SK-N-SH (cell line): ENCODE measurements around the gene CEBPB. TPM values are rescaled to one million over a fixed set of nuclear protein-coding genes. Genes with fewer than 3 reads are reported as not detected.

Experiments
- CTCF ChIA-PET: fragments of 300-600, 350-600 bp; formaldehyde crosslinking; extraction: SDS; loops from one replicate; lab custom pipeline; 2021; lab: Yijun Ruan, JAX
- POLR2A ChIA-PET: fragments of 350-600 bp; sonication (Branson Sonifier 250); formaldehyde crosslinking; extraction: SDS; loops from one replicate; lab custom pipeline; 2020; ENCODE audit warnings: antibody characterized with exemption, inconsistent platforms; lab: Yijun Ruan, JAX
- DNase-seq: peaks from one replicate; pipeline ENCODE4 v3.0.0; 2012
- H2AFZ ChIP-seq: fragments of 200-600 bp; sonication (generic); 2 replicates; pipeline ENCODE4 v1.8.1; 2016; ENCODE audit warnings: antibody characterized with exemption, mild to moderate bottlenecking, low read depth
- H3F3A ChIP-seq: fragments of 200-600 bp; sonication (generic); replicated peaks from 2 replicates; pipeline ENCODE3; 2016; ENCODE audit warnings: antibody characterized with exemption, mild to moderate bottlenecking; ENCODE audit not compliant: insufficient read depth
- H3K27ac ChIP-seq, 2 experiments: fragments of 200-500 bp in 1 of 2; fragments of 200-600 bp in 1 of 2; sonication (Bioruptor generic) in 1 of 2; sonication (generic), shearing (Covaris generic) in 1 of 2; 2 replicates each; pipeline versions ENCODE4 v1.5.1 to v1.6.1; 2014 to 2016; ENCODE audit warnings: low read depth in 2 of 2, inconsistent platforms in 1 of 2, low read length in 1 of 2, mild to moderate bottlenecking in 1 of 2, mixed read lengths in 1 of 2
- H3K27me3 ChIP-seq: fragments of 200-600 bp; sonication (generic), shearing (Covaris generic); 2 replicates; pipeline ENCODE4 v1.6.1; 2016; ENCODE audit warnings: mixed run types; ENCODE audit not compliant: insufficient read depth
- H3K36me3 ChIP-seq, 2 experiments: fragments of 200-500 bp in 1 of 2; fragments of 200-600 bp in 1 of 2; sonication (Bioruptor generic) in 1 of 2; sonication (generic) in 1 of 2; replicated peaks in 1 of 2; 2 replicates each; pipeline versions ENCODE3 to v1.5.1; 2014 to 2016; ENCODE audit warnings: low read length in 1 of 2, mild to moderate bottlenecking in 1 of 2; ENCODE audit not compliant: insufficient read depth in 2 of 2, control insufficient read depth in 1 of 2
- H3K4me1 ChIP-seq, 2 experiments: fragments of 200-500 bp in 1 of 2; fragments of 200-600 bp in 1 of 2; sonication (Bioruptor generic) in 1 of 2; sonication (generic), shearing (Covaris generic) in 1 of 2; 2 replicates each; pipeline versions ENCODE4 v1.5.1 to v1.6.1; 2014 to 2016; ENCODE audit warnings: low read depth in 1 of 2, low read length in 1 of 2, mixed run types in 1 of 2; ENCODE audit not compliant: insufficient read depth in 2 of 2, control insufficient read depth in 1 of 2
- H3K4me2 ChIP-seq: fragments of 200-600 bp; sonication (generic), shearing (Covaris generic); 2 replicates; pipeline ENCODE4 v1.6.1; 2017; ENCODE audit warnings: mixed run types
- H3K4me3 ChIP-seq, 2 experiments: fragments of 200-500 bp in 1 of 2; fragments of 200-600 bp in 1 of 2; sonication (Bioruptor generic) in 1 of 2; sonication (generic), shearing (Covaris generic) in 1 of 2; 2 replicates each; pipeline versions ENCODE4 v1.5.1 to v1.8.1; 2014 to 2016; ENCODE audit warnings: low read depth in 2 of 2, inconsistent platforms in 1 of 2, low read length in 1 of 2, mild to moderate bottlenecking in 1 of 2, mixed read lengths in 1 of 2, moderate library complexity in 1 of 2
- H3K79me2 ChIP-seq: fragments of 200-600 bp; sonication (generic); 2 replicates; pipeline ENCODE4 v1.8.1; 2017; ENCODE audit warnings: mild to moderate bottlenecking; ENCODE audit not compliant: insufficient read depth
- H3K9ac ChIP-seq: fragments of 200-600 bp; sonication (generic); 2 replicates; pipeline ENCODE4 v1.6.1; 2017; ENCODE audit warnings: mixed run types
- H3K9me2 ChIP-seq: fragments of 200-600 bp; sonication (generic); 2 replicates; pipeline ENCODE4 v1.6.1; 2017; ENCODE audit warnings: mixed run types
- H3K9me3 ChIP-seq: fragments of 200-600 bp; sonication (generic); 2 replicates; pipeline ENCODE4 v1.6.1; 2017; ENCODE audit warnings: mixed run types, mild to moderate bottlenecking, moderate library complexity
- H4K20me1 ChIP-seq: fragments of 200-600 bp; sonication (generic); 2 replicates; pipeline ENCODE4 v1.6.1; 2017; ENCODE audit warnings: mild to moderate bottlenecking, mixed run types; ENCODE audit not compliant: insufficient read depth
- EP300 ChIP-seq, 2 experiments: IDR thresholded peaks; 2 replicates each; pipeline versions ENCODE4 v1.4.0 to v1.6.1; 2012; ENCODE audit warnings: borderline replicate concordance in 1 of 2, low read depth in 1 of 2, low read length in 1 of 2
- EZH2phosphoT487 ChIP-seq: fragments of 200-600 bp; sonication (generic); IDR thresholded peaks from 2 replicates; pipeline ENCODE4 v1.6.1; 2017; ENCODE audit warnings: low read depth, mixed run types, mild to moderate bottlenecking, antibody characterized with exemption, moderate library complexity, borderline replicate concordance
- FOSL2 ChIP-seq: IDR thresholded peaks from 2 replicates; pipeline ENCODE4 v1.4.0; 2012; ENCODE audit warnings: low read depth, mild to moderate bottlenecking, moderate library complexity, borderline replicate concordance
- GABPA ChIP-seq: IDR thresholded peaks from 2 replicates; pipeline ENCODE4 v1.4.0; 2012; ENCODE audit warnings: low read depth, mild to moderate bottlenecking
- MAX ChIP-seq: IDR thresholded peaks from 2 replicates; pipeline ENCODE4 v1.4.0; 2012; ENCODE audit warnings: low read depth
- MEF2A ChIP-seq: IDR thresholded peaks from 2 replicates; pipeline ENCODE4 v1.4.0; 2012; ENCODE audit warnings: low read depth, borderline replicate concordance
- NFIC ChIP-seq: IDR thresholded peaks from 2 replicates; pipeline ENCODE4 v1.4.0; 2012; ENCODE audit warnings: borderline replicate concordance
- POLR2AphosphoS5 ChIP-seq: IDR thresholded peaks from 2 replicates; pipeline ENCODE4 v1.6.1; 2012; ENCODE audit warnings: low read depth, low read length
- RAD21 ChIP-seq: IDR thresholded peaks from 2 replicates; pipeline ENCODE4 v1.6.1; 2012; ENCODE audit warnings: mild to moderate bottlenecking, low read length
- RFX5 ChIP-seq: IDR thresholded peaks from 2 replicates; pipeline ENCODE4 v1.6.1; 2012; ENCODE audit warnings: mild to moderate bottlenecking, improper control_type of control experiment, low read length
- SIN3A ChIP-seq: IDR thresholded peaks from 2 replicates; pipeline ENCODE4 v1.6.1; 2012; ENCODE audit warnings: low read depth, mild to moderate bottlenecking, low read length, moderate library complexity, borderline replicate concordance
- TCF12 ChIP-seq: IDR thresholded peaks from 2 replicates; pipeline ENCODE4 v1.4.0; 2012
- YY1 ChIP-seq: IDR thresholded peaks from 2 replicates; pipeline ENCODE4 v1.4.0; 2012; ENCODE audit warnings: low read depth, mild to moderate bottlenecking
- WGBS: methylation state at CpG from one replicate; pipeline ENCODE4 v1.1.6; 2017; ENCODE audit warnings: low lambda C conversion rate; 5-methylcytosine and 5-hydroxymethylcytosine counted together
- polyA plus RNA-seq, 3 experiments: library from polyadenylated mRNA; depleted of rRNA; stranded (reverse); fragments of >200 nt; gene quantifications; 2 replicates each; pipeline ENCODE4 v1.2.3, GENCODE V29; 2012
- TF ChIP-seq, protein P1 (sequence below): IDR thresholded peaks from 2 replicates; pipeline ENCODE4 v1.4.0; 2012; ENCODE audit warnings: low read depth, borderline replicate concordance

Gene CEBPB
- polyA plus RNA-seq, 1 of the 3 experiments (the other 2 are of a cell fraction), result 14.7 TPM

- TF ChIP-seq EZH2phosphoT487 (no peak), TCF12 (no peak), NFIC (no peak), FOSL2 (no peak), EP300 (IDR thresholded peaks at IDR 0.05; ENCODE audit: borderline replicate concordance in 1 of 2, low read depth in 1 of 2, low read length in 1 of 2) (no peak), POLR2AphosphoS5 (no peak), SIN3A (no peak), YY1 (no peak), RFX5 (no peak)
- TF ChIP-seq, protein P1, sequence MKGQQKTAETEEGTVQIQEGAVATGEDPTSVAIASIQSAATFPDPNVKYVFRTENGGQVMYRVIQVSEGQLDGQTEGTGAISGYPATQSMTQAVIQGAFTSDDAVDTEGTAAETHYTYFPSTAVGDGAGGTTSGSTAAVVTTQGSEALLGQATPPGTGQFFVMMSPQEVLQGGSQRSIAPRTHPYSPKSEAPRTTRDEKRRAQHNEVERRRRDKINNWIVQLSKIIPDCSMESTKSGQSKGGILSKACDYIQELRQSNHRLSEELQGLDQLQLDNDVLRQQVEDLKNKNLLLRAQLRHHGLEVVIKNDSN, result no peak
- TF ChIP-seq, all 33 proteins: peak for 0
Observed at GRCh38 chr20:50223039-50224005, 32.7 kb downstream of the CEBPB start (continued).

- no peak for DNase-seq
- peak overlapping the region in 1 of 2 experiments; percentile 56; a peak in 1 of 4 replicates for H3K27ac ChIP-seq
- no peaks in the 10 kb centered on the region; a peak in 1 of 4 replicates for H3K4me1 ChIP-seq
- H3F3A ChIP-seq, result peaks cover 5% of the 10 kb centered on the region
- no peaks in the 10 kb centered on the region for H3K79me2 ChIP-seq
- TF ChIP-seq GABPA (no peak), MEF2A (no peak), MAX (no peak), RAD21 (no peak)
- H3K36me3 ChIP-seq, result no peaks in the 10 kb centered on the region
- no peaks in the 10 kb centered on the region for H4K20me1 ChIP-seq
- ChIA-PET CTCF (interaction anchor here (1.4 kb wide), 1 partner anchor 198 kb away, joined by 3 read pairs; no protein-coding TSS in a partner anchor), POLR2A (no interaction called here)
- WGBS, result no CpG with 5 or more reads among the region's 1 CpG
- no peak overlapping the region for H3K9ac ChIP-seq
- no peaks in the 10 kb centered on the region for H3K27me3 ChIP-seq
- no peaks in the 10 kb centered on the region for H3K9me2 ChIP-seq
- no peak overlapping the region for H2AFZ ChIP-seq
- no peak overlapping the region for H3K4me2 ChIP-seq
- H3K9me3 ChIP-seq, result no peaks in the 10 kb centered on the region
- H3K4me3 ChIP-seq, result no peak overlapping the region
Observed at GRCh38 chr20:50224052-50224451, 33.4 kb downstream of the CEBPB start.
